ENCODE results near the gene FLNC.

The FLNC gene

GRCh38 chr7:128880791-128881457 is 50.7 kb downstream of the FLNC start:
- no peak for DNase-seq (ENCODE audit: low spot score)

GRCh38 chr7:128881458-128882125 is 51.4 kb downstream of the FLNC start:
- DNase-seq (ENCODE audit: low spot score) = no peak

- no peak for DNase-seq (ENCODE audit: low spot score)
Observed at GRCh38 chr7:128882134-128882533, 51.9 kb downstream of the FLNC start.

- DNase-seq (ENCODE audit: low spot score) = peak; percentile 76
Observed at GRCh38 chr7:128883622-128884448, 53.6 kb downstream of the FLNC start.

- DNase-seq (ENCODE audit: low spot score) = no peak
Observed at GRCh38 chr7:128884561-128885369, 54.6 kb downstream of the FLNC start.

- no peak for DNase-seq (ENCODE audit: low spot score)
Observed at GRCh38 chr7:128885370-128886187, 55.4 kb downstream of the FLNC start.

GRCh38 chr7:128886391-128887168 is 56.4 kb downstream of the FLNC start:
- no peak for DNase-seq (ENCODE audit: low spot score)

- DNase-seq (ENCODE audit: low spot score) = no peak
Observed at GRCh38 chr7:128887169-128888038, 57.2 kb downstream of the FLNC start.

GRCh38 chr7:128888039-128888755 is 58.0 kb downstream of the FLNC start:
- no peak for DNase-seq (ENCODE audit: low spot score)

GRCh38 chr7:128888756-128889095 is 58.5 kb downstream of the FLNC start:
- DNase-seq (ENCODE audit: low spot score) = no peak

GRCh38 chr7:128889121-128889520 is 58.9 kb downstream of the FLNC start:
- no peak for DNase-seq (ENCODE audit: low spot score)

GRCh38 chr7:128890306-128891109 is 60.3 kb downstream of the FLNC start:
- no peak for DNase-seq (ENCODE audit: low spot score)

GRCh38 chr7:128891110-128891941 is 61.1 kb downstream of the FLNC start:
- no peak for DNase-seq (ENCODE audit: low spot score)

- no peak for DNase-seq (ENCODE audit: low spot score)
Observed at GRCh38 chr7:128891942-128892269, 61.7 kb downstream of the FLNC start.

GRCh38 chr7:128892521-128893250 is 62.5 kb downstream of the FLNC start:
- DNase-seq (ENCODE audit: low spot score) = no peak

GRCh38 chr7:128893251-128894100 is 63.3 kb downstream of the FLNC start:
- peak; percentile 74 for DNase-seq (ENCODE audit: low spot score)

Data from kidney tubule cell (primary cell).